ENCODE data around the gene OR13A1. TPM values are rescaled to one million over a fixed set of nuclear protein-coding genes. Genes with fewer than 3 reads are reported as not detected.

Gene OR13A1
- total RNA-seq, 2 experiments from 2014 or later = not detected

DNA sequence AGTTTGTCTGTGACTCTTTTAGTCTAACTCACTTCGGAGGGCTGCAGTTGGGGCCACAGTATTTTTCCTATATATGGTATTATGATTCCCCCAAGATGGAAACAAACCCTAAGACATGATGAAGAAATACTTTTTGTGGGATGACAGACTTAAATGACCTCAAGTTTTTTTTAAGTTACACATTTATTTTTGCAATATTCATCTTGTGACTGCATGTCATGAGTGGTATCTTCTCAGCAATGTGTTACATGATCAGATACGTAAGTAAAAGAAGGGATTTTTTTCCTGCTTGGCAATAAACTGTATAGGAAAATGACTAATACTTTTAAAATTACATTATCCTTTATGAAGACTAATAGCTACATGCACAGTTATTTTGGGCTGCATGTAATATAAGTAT is 57.8 kb downstream of the OR13A1 start:
- DNase-seq (no peak), ATAC-seq (ENCODE audit: poor library complexity) (no peak)
- intact Hi-C loops (cut with DNase I, micrococcal nuclease) = loop anchor here in 1 of 2 experiments (10.0 kb wide), 1 partner anchor 197 kb away; no protein-coding TSS in a partner anchor
- no peak overlapping the region for H3K4me3 Mint-ChIP-seq
- no peaks in the 10 kb centered on the region for H3K4me1 ChIP-seq (ENCODE audit: insufficient read depth, low read length)
- H3K27me3 ChIP-seq (ENCODE audit: control insufficient read depth in 1 of 2, insufficient read depth in 2 of 2, low read length in 2 of 2) = peaks cover 0 to 3% of the 10 kb centered on the region in 2 experiments
- no peaks in the 10 kb centered on the region for H3K36me3 Mint-ChIP-seq (ENCODE audit: low read depth)
- peaks cover 16% of the 10 kb centered on the region for H3K27me3 Mint-ChIP-seq
- H3K36me3 ChIP-seq (ENCODE audit: insufficient read depth, low read length) = no peaks in the 10 kb centered on the region
- TF ChIP-seq, protein P1, sequence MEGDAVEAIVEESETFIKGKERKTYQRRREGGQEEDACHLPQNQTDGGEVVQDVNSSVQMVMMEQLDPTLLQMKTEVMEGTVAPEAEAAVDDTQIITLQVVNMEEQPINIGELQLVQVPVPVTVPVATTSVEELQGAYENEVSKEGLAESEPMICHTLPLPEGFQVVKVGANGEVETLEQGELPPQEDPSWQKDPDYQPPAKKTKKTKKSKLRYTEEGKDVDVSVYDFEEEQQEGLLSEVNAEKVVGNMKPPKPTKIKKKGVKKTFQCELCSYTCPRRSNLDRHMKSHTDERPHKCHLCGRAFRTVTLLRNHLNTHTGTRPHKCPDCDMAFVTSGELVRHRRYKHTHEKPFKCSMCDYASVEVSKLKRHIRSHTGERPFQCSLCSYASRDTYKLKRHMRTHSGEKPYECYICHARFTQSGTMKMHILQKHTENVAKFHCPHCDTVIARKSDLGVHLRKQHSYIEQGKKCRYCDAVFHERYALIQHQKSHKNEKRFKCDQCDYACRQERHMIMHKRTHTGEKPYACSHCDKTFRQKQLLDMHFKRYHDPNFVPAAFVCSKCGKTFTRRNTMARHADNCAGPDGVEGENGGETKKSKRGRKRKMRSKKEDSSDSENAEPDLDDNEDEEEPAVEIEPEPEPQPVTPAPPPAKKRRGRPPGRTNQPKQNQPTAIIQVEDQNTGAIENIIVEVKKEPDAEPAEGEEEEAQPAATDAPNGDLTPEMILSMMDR (IDR thresholded peaks at IDR 0.05) = no peak
- no peak overlapping the region for H3K27ac Mint-ChIP-seq
- CTCF ChIA-PET = no interaction called here
- H3K27ac ChIP-seq (ENCODE audit: low read depth in 1 of 2, low read length in 2 of 2) = no peak overlapping the region
- POLR2A ChIA-PET = no interaction called here
- H3K9me3 Mint-ChIP-seq = no peaks in the 10 kb centered on the region
- no peaks in the 10 kb centered on the region for H3K9me3 ChIP-seq (ENCODE audit: control insufficient read depth in 1 of 2, insufficient read depth in 1 of 2, low read length in 2 of 2)
- H3K4me3 ChIP-seq (ENCODE audit: low read length) = no peak overlapping the region
- no peaks in the 10 kb centered on the region for H3K4me1 Mint-ChIP-seq (ENCODE audit: low read depth)

DNA sequence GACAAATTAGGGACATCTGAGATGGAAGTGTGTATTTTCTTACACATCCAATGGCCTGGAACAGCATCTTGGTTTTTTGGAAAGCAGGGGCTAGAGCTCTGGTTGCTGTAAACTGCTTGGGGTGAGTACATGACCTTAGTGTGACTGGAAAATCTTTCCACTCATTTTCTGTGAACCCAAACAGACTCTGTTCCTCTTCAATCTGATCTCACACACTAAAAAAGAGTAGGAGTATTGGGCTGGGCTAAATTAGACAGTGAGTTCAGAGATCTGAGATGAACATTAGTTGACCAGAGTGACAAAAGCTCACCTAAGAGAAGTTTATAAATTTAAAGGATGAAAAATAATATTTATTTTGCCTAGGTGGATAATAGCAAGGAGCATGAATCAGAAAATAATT is 59.2 kb downstream of the OR13A1 start:
- Histone ChIP-seq H3K27me3 (ENCODE audit: control insufficient read depth in 1 of 2, insufficient read depth in 2 of 2, low read length in 2 of 2) (no peaks in the 10 kb centered on the region), H3K27ac (ENCODE audit: low read depth in 1 of 2, low read length in 2 of 2) (no peak overlapping the region), H3K9me3 (ENCODE audit: control insufficient read depth in 1 of 2, insufficient read depth in 1 of 2, low read length in 2 of 2) (no peaks in the 10 kb centered on the region), H3K36me3 (ENCODE audit: insufficient read depth, low read length) (no peaks in the 10 kb centered on the region), H3K4me1 (ENCODE audit: insufficient read depth, low read length) (no peaks in the 10 kb centered on the region), H3K4me3 (ENCODE audit: low read length) (no peak overlapping the region)
- DNase-seq = no peak
- H3K4me3 Mint-ChIP-seq = no peak overlapping the region
- intact Hi-C loops (cut with DNase I, micrococcal nuclease) = loop anchor here in 1 of 2 experiments (10.0 kb wide), 1 partner anchor 199 kb away; no protein-coding TSS in a partner anchor
- H3K9me3 Mint-ChIP-seq = no peaks in the 10 kb centered on the region
- CTCF ChIA-PET = no interaction called here
- TF ChIP-seq, protein P1 (IDR thresholded peaks at IDR 0.05) = no peak
- H3K4me1 Mint-ChIP-seq (ENCODE audit: low read depth) = no peaks in the 10 kb centered on the region
- ATAC-seq (ENCODE audit: poor library complexity) = no peak
- H3K27ac Mint-ChIP-seq = no peak overlapping the region
- POLR2A ChIA-PET = interaction anchor here (0.5 kb wide), 1 partner anchor 19 kb away, joined by 3 read pairs; no protein-coding TSS in a partner anchor
- no peaks in the 10 kb centered on the region for H3K36me3 Mint-ChIP-seq (ENCODE audit: low read depth)
- peaks cover 5% of the 10 kb centered on the region for H3K27me3 Mint-ChIP-seq

DNA sequence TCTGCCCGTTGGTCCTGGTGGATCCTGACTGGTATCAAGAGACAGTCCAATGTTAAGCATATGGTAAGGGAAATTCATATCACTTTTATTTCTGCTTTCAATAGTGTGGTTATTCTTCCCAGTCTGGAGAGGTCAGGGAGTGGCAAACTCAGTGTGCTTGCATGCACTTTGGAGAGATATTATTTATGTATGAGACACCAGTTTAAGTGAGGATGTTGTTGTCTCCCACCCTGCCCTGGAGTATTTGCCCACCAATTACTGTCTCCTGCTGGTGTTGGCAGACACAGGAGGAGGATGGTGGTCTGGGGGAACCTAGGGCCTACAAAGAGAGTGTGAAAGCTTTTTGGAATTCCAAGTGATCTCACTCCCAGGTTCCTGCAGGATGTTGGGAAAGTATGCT is 59.7 kb downstream of the OR13A1 start:
- intact Hi-C loops (cut with DNase I, micrococcal nuclease) = loop anchor here in 1 of 2 experiments (10.0 kb wide), 1 partner anchor 199 kb away; no protein-coding TSS in a partner anchor
- CTCF ChIA-PET = no interaction called here

More for the DNA sequence above, 59.7 kb downstream of the OR13A1 start:
- Histone ChIP-seq H3K27ac (ENCODE audit: low read depth in 1 of 2, low read length in 2 of 2) (no peak overlapping the region), H3K4me1 (ENCODE audit: insufficient read depth, low read length) (no peaks in the 10 kb centered on the region), H3K27me3 (ENCODE audit: control insufficient read depth in 1 of 2, insufficient read depth in 2 of 2, low read length in 2 of 2) (no peaks in the 10 kb centered on the region), H3K9me3 (ENCODE audit: control insufficient read depth in 1 of 2, insufficient read depth in 1 of 2, low read length in 2 of 2) (no peaks in the 10 kb centered on the region), H3K36me3 (ENCODE audit: insufficient read depth, low read length) (no peaks in the 10 kb centered on the region), H3K4me3 (ENCODE audit: low read length) (no peak overlapping the region)
- H3K4me1 Mint-ChIP-seq (ENCODE audit: low read depth) = no peaks in the 10 kb centered on the region
- no peak for DNase-seq
- H3K9me3 Mint-ChIP-seq = no peaks in the 10 kb centered on the region
- no peak overlapping the region for H3K27ac Mint-ChIP-seq
- TF ChIP-seq, protein P1 (IDR thresholded peaks at IDR 0.05) = no peak
- POLR2A ChIA-PET = no interaction called here
- H3K36me3 Mint-ChIP-seq (ENCODE audit: low read depth) = no peaks in the 10 kb centered on the region
- H3K4me3 Mint-ChIP-seq = no peak overlapping the region
- no peak for ATAC-seq (ENCODE audit: poor library complexity)
- no peaks in the 10 kb centered on the region for H3K27me3 Mint-ChIP-seq

All from CD4-positive, alpha-beta T cell (primary cell).